Bone marrow (tissue), 2 donors: Measurements from ENCODE around the gene MNDA.

Experiments used
- DNase-seq, 2 donors: peaks; one replicate each; lab custom pipeline; 2025; lab: John Stamatoyannopoulos, UW

MNDA gene

GRCh38 chr1:158830904-158831507, at the start of gene MNDA:
Gene MNDA, plus strand, starts transcription at chr1:158831351. Its CDS starts 10,803 bp downstream, at chr1:158842154.
- peak in 1 of 2 donors; percentile 50 for DNase-seq

- no peak for DNase-seq
Measured at GRCh38 chr1:158793604-158794003, 37.5 kb upstream of the MNDA start.

- no peak for DNase-seq
Measured at GRCh38 chr1:158794247-158794646, 36.9 kb upstream of the MNDA start.

- no peak for DNase-seq
Measured at GRCh38 chr1:158798531-158798930, 32.6 kb upstream of the MNDA start.

- no peak for DNase-seq
Measured at GRCh38 chr1:158799689-158800088, 31.5 kb upstream of the MNDA start.

- no peak for DNase-seq
Measured at GRCh38 chr1:158800526-158800925, 30.6 kb upstream of the MNDA start.

GRCh38 chr1:158801396-158801795, 29.8 kb upstream of the MNDA start:
- DNase-seq, result no peak

GRCh38 chr1:158803678-158804077, 27.5 kb upstream of the MNDA start:
- no peak for DNase-seq

- no peak for DNase-seq
Measured at GRCh38 chr1:158806916-158807536, 24.1 kb upstream of the MNDA start.

- no peak for DNase-seq
Measured at GRCh38 chr1:158809256-158809655, 21.9 kb upstream of the MNDA start.

- no peak for DNase-seq
Measured at GRCh38 chr1:158809862-158810261, 21.3 kb upstream of the MNDA start.

GRCh38 chr1:158810311-158810710, 20.8 kb upstream of the MNDA start:
- DNase-seq, result no peak

- no peak for DNase-seq
Measured at GRCh38 chr1:158812336-158812735, 18.8 kb upstream of the MNDA start.

- DNase-seq, result no peak
Measured at GRCh38 chr1:158813164-158813563, 18.0 kb upstream of the MNDA start.

GRCh38 chr1:158814970-158815369, 16.2 kb upstream of the MNDA start:
- DNase-seq, result no peak

- DNase-seq, result peak in 1 of 2 donors; percentile 63
Measured at GRCh38 chr1:158818560-158818959, 12.6 kb upstream of the MNDA start.

GRCh38 chr1:158818975-158819431, 12.1 kb upstream of the MNDA start:
- DNase-seq, result peak in 1 of 2 donors; percentile 34

- DNase-seq, result peak in 1 of 2 donors; percentile 82
Measured at GRCh38 chr1:158819461-158820443, 11.4 kb upstream of the MNDA start.

GRCh38 chr1:158821723-158822122, 9.4 kb upstream of the MNDA start:
- DNase-seq, result no peak

GRCh38 chr1:158830074-158830677, 975 bp upstream of the MNDA start:
- DNase-seq, result no peak

GRCh38 chr1:158833264-158833663, 2.1 kb downstream of the MNDA start:
- no peak for DNase-seq

GRCh38 chr1:158836038-158836437, 4.9 kb downstream of the MNDA start:
- no peak for DNase-seq
